GM19240 (cell line): Measurements from ENCODE around the gene APOBEC3F.
"Not testable (repeated sequence)": the region's sequence is repeated elsewhere in the genome, so short reads cannot be mapped to it uniquely, and the experiment has no call there.

Experiments used
- DNase-seq: peaks from one replicate; pipeline ENCODE4 v3.0.0; 2011; ENCODE audit warnings: low spot score; ENCODE audit not compliant: insufficient read length

APOBEC3F gene

GRCh38 chr22:39026509-39027150 lies 14.0 kb upstream of the APOBEC3F start:
- DNase-seq, result no peak

- no peak for DNase-seq
Observed at GRCh38 chr22:39027717-39028116, 12.9 kb upstream of the APOBEC3F start.

DNA sequence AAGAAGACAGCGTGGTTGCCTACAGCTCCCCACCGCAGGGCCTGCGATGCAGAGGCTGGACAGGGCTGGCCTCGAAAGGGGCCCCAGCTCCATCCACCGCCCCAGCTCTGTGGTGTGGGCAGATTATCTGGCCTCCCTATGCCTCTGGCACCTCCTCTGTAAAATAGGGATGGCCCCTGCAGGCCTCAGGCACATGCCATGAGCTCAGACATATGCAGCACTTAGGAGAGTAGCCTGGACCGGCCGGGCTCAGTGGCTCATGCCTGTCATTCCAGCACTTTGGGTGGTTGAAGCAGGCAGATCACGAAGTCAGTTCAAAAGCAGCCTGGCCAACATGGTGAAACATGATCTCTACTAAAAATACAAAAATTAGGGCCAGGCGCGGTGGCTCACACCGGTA lies 12.4 kb upstream of the APOBEC3F start:
- no peak for DNase-seq

GRCh38 chr22:39029227-39029626 lies 11.4 kb upstream of the APOBEC3F start:
- DNase-seq, result no peak

DNA sequence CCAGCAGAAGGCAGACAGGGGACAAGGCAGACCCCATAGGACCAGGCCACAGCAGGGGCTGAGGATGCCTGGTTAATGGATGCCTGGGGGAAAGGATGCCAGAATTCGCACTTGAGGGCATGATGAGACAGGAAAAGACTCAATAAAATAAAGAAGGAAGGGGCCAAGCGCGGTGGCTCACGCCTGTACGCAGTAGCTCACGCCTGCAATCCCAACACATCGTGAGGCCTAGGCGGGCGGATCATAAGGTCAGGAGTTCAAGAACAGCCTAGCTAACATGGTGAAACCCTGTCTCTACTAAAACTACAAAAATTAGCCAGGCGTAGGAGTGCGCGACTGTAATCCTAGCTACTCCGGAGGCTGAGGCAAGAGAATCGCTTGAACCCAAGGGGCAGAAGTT lies 10.0 kb upstream of the APOBEC3F start:
- no peak for DNase-seq

GRCh38 chr22:39031434-39032295 lies 9.0 kb upstream of the APOBEC3F start:
- not testable (repeated sequence) for DNase-seq

GRCh38 chr22:39037071-39037470 lies 3.6 kb upstream of the APOBEC3F start:
- not testable (repeated sequence) for DNase-seq

DNA sequence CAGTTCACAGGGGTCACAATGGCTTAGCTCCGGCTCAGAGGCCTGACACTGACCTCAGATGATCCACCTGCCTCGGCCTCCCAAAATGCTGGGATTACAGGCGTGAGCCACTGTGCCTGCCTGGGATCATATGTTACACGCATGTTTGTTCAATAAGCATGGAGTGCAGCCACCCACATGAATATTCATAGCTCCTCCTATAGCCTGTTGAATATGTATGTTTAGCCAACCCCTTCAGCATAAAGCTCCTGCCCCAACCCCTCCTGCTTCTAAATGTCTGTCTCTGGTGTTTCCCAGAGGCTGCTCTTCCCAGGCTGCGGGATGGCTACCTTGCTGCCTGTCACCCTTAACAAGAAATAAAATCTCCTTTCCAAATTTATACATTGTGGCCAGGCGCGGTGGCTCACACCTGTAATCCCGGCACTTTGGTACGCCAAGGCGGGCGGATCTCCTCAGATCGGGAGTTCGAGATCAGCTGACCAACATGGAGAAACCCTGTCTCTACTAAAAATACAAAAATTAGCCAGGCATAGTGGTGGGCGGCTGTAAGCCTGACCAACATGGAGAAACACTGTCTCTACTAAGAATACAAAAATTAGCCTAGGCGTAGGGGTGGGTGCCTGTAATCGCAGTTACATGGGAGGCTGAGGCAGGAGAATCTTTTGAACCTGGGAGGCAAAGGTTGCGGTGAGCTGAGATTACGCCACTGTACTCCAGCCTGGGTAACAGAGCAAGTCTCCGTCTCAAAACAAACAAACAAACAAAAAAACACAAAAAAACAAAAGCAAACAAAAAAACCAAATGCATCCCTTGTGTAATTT lies 1.1 kb upstream of the APOBEC3F start:
- no peak for DNase-seq

- not testable (repeated sequence) for DNase-seq
Observed at GRCh38 chr22:39040155-39040537, 518 bp upstream of the APOBEC3F start.

DNA sequence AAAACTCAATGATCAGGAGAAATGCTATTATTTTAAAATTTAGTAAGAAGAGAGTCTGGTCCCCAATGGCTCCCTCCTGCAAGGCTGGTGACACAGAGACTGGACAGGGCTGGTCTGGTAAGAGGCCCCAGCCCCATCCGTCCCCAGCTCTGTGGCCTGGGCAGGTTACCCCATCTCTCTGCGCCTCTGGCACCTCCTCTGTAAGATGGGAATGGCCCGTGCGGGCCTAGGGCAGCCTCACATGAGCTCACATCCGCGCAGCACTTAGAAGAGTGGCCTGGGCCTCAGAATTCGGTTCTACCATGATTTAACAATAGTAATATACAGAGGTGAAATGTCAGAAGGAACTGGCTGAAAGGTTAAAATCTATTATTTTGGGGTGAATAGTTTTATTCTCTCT lies 1.2 kb downstream of the APOBEC3F start:
- DNase-seq, result no peak

DNA sequence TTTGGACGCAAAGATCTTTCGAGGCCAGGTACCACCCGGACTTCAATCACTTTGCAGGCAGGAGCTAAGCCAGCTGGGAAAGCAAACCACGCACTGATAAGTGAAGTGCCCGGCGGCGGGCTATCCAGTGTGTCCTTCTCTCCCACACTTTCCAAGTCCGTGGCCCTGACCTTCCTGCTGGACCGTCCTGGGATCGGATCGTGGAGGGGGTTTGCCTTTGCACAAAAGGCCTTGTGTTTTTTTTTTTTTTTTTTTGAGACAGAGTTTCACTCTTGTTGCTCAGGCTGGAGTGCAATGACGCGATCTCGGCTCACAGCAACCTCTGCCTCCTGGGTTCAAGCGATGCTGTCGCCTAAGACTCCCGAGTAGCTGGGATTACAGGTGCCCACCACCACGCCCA lies 2.4 kb downstream of the APOBEC3F start:
- DNase-seq, result not testable (repeated sequence)

- not testable (repeated sequence) for DNase-seq
Observed at GRCh38 chr22:39045136-39045535, 4.5 kb downstream of the APOBEC3F start.

- not testable (repeated sequence) for DNase-seq
Observed at GRCh38 chr22:39049486-39049885, 8.8 kb downstream of the APOBEC3F start.

DNA sequence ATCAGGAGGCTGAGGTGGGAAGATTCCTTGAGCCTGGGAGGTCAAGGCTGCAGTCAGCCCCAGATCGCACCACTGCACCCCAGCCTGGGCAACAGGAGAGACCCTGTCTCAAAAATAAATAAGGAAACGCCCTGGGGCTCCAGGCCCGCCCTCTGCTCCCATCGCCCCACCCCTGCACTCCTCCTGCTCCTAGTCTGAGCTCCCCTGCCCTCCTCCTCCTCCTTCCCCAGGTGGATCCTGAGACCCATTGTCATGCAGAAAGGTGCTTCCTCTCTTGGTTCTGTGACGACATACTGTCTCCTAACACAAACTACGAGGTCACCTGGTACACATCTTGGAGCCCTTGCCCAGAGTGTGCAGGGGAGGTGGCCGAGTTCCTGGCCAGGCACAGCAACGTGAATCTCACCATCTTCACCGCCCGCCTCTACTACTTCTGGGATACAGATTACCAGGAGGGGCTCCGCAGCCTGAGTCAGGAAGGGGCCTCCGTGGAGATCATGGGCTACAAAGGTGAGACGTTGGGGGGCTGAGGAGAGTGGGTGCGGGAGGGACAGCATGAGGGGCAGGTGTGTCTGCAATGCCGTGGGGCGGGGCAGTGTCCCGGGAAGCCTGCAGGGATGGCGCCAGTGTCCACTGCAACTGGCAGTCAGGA lies 11.3 kb downstream of the APOBEC3F start:
- DNase-seq, result not testable (repeated sequence)

GRCh38 chr22:39055658-39056057 lies 15.0 kb downstream of the APOBEC3F start:
- DNase-seq, result no peak

GRCh38 chr22:39061290-39061689 lies 20.6 kb downstream of the APOBEC3F start:
- DNase-seq, result not testable (repeated sequence)

- DNase-seq, result not testable (repeated sequence)
Observed at GRCh38 chr22:39061951-39062350, 21.3 kb downstream of the APOBEC3F start.

- not testable (repeated sequence) for DNase-seq
Observed at GRCh38 chr22:39063904-39064303, 23.2 kb downstream of the APOBEC3F start.

DNA sequence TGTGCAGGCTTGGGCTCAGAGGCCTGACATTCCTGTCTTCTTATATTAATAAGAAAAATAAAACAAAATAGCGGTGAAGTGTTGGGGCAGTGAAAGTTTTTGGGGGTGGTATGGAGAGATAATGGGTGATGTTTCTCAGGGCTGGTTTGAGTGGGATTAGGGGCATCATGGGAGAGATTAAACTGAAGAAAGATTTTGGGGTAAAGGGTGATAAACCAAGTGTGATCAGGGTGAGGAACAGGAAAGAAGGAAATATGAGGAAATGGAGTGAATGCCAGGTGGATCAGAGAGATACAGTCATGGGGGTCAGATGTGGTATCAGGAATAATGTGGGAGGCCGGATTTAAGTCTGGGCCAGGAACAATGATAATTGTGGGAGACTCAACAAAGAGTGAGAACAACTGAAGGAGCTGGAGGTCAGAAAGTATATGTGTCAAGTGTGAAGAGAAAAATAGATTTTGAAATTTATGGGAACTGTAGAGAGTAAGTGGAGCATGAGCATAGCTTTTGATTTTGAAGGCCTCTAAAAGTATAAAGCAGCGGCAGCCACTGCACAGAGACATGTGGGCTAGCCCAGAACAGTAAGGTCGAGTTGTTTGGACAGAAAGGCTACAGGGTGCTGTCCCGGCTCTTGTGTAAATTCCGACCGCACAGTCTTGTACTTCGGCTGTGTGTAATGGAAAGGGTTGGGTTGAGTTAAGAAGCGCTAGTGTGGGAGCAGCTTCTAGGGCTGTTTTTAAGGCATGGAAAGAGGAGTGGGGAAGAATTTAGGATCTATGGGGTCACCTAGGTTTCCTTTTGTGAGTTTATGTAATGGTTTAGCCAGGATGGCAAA lies 26.0 kb downstream of the APOBEC3F start:
- not testable (repeated sequence) for DNase-seq

DNA sequence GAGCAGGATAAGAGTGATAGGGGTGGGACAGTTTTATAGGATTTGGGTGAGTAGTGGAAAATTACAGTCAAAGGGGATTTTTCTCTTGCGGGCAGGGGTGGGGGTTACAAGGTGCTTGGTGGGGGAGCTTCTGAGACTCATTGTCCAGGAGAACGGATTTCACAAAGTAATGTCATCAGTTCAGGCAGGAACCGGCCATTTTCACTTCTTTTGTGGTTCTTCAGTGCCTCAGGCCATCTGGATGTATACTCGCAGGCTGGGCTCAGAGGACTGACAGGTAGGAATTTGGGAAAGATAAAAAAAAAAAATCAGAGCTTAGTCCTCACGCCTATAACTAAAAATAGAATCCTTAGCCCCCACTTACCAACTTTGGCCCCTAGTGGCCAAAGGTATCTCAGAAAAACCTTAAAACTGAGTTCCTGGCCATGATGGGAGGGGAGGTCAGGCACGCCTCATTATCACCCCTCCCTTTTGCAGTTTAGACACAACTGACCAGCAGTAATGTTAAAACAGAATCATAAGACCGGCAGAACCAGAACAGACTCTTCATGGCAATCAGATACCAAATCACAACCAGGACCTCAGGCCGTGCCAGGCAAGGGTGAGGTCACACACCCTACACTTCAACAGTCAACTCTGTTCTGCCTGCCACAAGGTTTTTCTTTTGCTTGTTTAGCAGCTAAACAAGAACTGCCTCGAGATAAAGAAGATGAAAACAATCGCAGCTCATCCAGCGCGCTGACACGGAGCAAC lies 27.5 kb downstream of the APOBEC3F start:
- DNase-seq, result no peak
